Measurements from ENCODE around the gene BCL11A. TPM values are rescaled to one million over a fixed set of nuclear protein-coding genes. Genes with fewer than 3 reads are reported as not detected.

BCL11A gene
- total RNA-seq (2014; rRNA removed; shearing (Covaris generic)), result 4.5 and 7.8 TPM in 2 replicates

DNA sequence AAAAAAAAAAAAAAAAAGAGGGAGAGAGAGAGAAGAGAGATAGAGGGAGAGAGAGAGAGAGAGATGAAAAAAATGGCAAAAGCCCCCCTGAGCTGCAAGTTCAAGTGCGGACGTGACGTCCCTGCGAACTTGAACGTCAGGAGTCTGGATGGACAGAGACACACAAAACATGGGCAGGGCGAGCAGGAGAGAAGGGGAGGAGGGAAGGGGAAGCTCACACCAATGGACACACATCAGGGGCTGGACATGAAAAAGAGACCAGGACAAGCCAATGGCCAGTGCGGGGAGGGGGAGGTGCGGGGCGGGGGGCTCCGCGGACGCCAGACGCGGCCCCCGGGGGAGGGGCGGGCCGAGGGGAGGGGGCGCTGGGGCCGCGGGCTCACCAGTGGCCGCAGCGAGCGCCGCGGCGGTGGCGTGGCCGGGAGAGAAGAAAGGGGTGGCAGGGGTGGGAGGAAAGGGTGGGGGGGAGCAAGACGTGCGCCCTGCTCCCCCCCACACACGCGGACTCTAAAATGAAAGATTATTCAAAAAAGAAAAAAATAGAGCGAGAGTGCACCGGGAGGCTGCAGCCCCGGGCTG lies at the start of gene BCL11A:
Gene BCL11A (minus strand): TSS at position 160 of the 579 bp plus-strand sequence. CDS start 384 bp downstream, outside the sequence.
- DNase-seq (ENCODE audit: low read depth), result peak; percentile 96

DNA sequence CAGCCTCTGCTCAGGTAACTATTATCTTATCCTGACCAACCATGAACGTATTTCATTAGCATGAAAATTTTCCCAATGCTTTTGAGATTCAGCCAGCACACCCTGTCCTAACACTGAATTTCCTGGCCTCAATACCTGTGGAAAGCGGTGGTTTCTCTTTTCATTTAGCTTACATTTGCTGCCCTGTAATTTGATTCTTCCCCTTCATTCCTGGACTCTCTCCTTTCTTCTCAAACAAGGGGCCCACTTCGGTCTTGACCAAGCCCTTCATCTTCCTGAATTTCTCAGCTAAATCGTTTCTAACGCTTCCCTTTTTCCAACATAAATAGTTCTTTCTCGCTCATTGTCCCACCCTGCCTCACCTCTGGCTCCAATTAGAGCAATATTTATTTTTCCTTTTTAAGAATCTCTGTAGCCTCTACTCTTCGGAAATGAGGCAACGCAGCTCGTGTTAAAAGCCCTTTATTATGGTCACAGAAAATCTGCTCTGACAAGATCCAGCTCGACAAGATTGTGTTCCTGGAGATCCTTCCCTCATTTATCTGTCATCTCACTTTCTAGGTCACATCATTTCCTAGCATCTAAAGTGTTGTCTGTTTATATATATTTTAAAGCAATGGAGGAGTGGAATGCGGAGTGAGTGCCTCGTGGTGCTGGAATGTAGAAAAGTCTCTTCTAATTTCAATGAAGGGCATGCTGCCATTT lies 49.5 kb upstream of the BCL11A start:
- no peak for DNase-seq (ENCODE audit: low read depth)

DNA sequence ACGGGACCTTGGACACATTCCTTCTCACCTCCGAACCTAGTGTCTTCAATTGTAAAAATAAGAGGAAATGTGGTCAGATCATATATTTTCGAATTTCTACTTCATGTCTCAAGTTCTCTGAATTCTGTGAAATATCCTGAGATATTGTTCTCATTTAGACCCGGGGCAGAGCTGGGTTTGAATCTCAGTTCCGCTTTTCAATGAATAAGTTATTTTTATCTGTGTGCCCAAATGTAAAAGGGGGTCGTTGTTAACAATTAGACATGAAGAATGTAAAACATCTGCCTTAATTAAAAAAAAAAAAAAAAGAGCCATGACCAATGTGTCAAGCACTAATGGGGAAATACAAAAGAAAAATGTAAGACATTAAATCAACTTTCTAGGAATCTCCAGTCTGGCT lies 48.9 kb upstream of the BCL11A start:
- no peak for DNase-seq (ENCODE audit: low read depth)

DNA sequence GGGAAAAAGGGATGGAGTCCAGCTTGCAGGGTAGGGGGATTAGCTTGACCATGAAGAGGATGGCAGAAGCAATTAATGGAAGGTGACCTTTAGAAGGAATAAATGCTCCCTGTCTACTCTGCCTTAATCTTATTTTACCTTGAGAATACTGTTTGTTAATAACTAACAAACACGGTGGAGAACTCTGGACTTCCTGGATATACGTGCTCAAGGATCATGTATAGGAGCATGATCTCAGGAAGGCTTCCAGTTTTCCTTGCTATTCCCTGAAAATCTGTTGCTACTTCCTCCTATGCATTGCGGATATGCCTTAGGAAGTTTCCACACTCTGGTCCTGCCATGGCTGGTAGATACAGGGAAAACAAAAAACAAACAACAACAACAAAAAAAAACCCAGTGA lies 44.8 kb upstream of the BCL11A start:
- DNase-seq (ENCODE audit: low read depth), result no peak

DNA sequence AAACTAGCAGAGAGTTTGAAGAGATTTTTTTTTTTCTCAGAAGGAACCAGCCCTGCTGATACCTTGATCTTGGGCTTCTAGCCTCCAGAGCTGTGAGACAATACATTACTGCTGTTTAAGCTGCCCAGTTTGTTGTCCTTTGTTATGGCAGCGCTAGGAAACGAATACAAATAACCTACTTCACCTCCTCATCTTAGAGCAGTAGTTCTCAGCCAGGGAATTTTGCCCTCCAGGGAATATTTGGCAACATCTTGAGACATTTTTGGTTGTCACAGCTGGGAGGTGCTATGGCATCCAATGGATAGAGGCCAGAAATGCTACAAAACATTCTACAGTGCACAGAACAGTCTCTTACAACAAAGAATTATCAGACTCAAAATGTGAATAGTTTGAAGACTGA lies 43.9 kb upstream of the BCL11A start:
- no peak for DNase-seq (ENCODE audit: low read depth)

DNA sequence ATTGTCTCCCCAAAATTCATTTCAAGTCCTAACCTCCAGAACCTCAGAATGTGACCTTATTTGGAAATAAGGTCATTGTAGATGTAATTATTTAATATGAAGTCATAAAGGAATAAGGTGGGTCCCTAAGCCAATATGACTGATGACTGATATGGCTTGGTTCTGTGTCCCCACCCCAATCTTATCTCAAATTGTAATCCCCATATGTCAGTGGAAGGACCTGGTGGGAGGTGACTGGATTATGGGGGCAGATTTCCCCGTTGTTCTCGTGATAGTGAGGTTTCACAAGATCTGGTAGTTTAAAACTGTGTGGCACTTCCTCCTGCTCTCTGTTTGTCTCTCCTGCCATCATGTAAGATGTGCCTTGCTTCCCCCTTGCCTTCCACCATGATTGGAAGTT lies 43.0 kb upstream of the BCL11A start:
- DNase-seq (ENCODE audit: low read depth), result no peak

DNA sequence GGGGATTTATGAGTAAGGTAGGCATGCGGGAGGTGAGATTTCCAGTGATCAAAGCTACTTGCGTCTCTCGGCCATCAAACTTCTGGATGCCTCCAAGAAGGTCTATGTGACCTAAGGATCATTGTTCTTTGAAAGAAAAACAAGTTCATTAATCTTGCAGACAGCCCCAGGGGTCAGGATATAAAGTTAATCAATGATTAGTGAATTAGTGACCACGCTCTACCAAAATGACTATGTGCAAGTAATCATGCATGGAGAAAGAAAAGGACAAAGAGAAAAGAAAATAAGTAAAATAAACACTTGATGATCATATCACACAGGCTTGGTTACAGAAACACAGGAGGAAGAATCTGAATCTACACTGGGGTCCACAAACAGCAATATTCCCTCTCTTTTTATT lies 42.5 kb upstream of the BCL11A start:
- DNase-seq (ENCODE audit: low read depth), result no peak

DNA sequence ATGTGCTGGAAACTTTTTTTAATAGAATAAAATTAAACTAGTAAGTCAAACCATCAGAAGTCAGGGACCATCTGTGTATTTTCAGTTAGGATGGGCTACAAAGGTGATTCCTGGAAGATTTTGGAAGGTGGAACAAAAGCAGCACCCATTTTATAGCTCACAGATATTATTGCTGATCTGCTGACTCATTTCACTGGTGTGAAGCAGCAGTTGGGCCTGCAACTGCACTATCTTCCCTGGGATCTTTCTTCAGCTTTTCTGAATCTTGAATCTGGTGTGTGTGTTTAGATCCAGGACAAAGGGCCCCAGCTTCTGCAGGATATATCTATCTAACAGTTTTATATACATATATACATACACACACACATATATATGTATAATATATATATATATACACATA lies 35.6 kb upstream of the BCL11A start:
- no peak for DNase-seq (ENCODE audit: low read depth)

DNA sequence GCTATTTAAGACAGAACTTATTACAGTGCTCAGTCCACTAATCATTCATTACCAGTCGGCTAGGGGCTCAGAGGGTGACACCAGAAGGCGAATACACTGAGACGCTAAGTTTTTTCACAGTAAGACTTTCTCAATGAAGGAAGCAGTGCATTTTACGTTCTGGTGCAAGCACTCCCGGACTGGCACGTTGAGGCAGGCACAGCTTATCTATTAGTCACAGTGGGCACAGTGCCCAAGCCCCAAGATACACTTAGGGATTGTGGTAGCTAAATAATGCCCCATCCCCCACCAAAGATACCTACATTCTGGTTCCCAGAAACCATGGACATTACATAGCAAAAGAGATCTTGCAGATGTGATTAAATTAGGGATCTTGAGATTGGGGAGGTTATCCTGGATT lies 32.6 kb upstream of the BCL11A start:
- peak; percentile 55 for DNase-seq (ENCODE audit: low read depth)

DNA sequence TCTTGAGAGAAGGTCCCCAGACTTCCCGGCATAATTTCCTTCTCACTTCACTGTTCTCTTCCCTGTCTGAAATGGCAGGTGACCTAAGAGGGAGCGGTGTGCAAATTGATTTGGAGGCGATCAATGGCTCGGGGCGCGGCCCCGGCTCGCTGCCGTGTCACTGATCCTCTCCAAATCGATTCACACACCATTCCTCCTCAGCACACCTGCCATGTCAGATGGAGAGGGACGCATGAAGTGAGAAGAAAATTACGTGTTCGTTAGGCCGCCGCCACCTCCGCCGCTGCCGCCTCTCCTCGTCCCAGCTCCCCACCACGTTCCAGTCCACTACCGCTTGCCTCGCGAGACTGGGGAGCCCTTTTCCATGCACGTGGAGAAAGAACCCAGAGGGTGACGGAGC lies 31.8 kb upstream of the BCL11A start:
- DNase-seq (ENCODE audit: low read depth), result no peak

DNA sequence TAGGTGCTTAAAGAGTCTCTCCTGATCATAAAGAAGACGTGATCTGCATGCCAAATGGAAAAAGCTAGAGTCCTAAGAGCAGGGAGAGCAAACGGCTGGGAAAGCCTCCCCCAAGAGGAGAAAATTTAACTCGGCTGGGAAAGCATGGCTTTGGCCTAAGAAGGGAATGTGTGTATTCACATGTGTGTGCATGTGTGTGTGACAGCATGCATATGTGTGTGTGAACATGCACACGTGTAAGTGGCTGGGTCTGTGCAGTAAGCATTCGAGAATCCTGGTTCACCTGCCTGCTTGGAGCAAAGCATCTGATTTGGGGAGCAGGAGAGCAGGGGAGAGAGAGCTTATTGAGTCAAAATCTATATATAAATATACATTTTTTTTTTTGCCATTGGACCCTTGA lies 30.1 kb upstream of the BCL11A start:
- no peak for DNase-seq (ENCODE audit: low read depth)

DNA sequence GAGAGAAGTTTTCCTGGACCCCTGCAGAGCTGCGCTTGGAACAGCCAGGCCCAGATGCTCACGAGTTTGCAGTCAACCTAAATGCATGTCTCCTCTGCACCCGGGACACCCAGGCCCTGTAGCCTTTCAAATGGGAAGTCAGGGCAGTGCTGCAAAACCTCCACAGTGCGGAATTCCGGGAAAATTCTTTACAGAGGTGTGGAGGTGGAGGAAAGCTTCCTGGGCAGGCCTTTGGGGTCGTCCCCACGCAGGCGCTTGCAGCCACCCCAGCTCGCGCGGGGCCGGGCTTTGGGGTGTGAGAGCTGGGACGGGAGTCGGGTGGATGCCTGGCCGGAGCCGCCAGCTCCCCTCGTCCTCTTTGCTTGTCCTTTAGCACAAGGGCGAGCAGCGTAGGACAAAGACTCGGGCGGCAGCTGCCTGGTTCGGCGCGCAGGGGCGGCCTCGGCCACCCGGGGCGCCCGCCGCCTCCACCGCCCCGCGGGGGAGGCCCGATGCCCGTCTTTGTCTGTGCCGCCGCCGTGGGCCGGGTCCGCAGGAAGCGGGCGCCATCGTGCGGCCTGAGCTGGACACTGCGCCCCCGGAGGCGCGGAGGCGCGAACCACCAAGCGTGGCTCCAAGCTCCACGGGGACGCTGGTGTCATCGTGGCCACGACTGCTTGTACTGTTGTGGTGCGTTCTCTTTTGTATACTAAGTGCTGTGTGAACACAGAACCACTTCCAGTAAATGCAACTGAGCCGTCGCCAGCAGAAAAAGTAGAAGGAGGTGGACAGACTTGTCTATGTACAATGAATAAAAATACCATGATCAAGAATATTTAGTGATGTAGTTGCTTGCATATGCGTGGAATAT lies 28.2 kb upstream of the BCL11A start:
- DNase-seq (ENCODE audit: low read depth), result peak; percentile 75

DNA sequence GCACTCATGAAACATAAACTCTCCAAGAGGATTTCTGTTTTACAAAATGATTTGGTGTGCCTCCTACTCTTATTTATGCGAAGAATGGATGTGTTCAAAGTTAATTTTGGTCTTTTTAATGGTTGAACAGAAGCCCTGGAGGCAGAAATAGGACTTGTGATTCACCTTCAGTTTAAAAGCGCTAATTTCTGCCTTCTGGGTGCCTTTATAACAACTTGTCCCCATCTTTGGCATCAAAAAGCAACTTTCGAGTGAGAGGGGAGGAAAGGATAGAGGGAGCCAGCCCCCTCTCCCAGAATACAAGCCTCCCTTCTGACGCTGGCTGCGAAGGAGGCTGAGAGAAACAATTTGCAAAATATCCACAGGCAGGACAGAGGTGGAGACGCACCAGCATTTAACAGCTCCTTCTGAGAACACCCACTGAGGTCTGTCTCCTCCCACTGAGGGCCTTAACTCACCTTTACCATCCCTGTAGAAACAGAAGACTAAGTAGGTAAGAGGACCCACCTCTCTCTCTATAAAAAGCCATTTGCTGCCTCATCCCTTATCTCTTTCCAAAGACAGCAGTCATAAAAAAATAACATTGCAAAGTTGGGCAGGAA lies 24.3 kb upstream of the BCL11A start:
- DNase-seq (ENCODE audit: low read depth), result no peak

DNA sequence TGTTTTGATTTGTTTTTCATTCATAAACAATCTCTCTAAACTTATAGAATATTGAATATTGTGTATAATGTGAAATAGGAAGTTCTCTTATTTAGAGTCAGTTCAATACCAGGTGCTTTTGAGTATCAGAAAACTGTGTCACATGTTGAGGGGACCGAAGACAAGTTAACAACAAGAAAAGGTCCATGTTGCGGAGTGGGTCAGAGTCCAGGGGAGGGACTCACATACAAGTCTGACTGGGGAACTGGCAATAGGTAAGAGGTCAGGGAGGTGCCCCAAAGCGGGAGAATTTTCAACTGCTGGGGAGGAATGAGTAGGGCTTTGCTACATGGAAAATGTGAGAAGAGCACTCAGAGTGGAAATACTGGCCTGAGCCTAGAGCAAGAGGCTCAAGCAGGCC lies 19.8 kb upstream of the BCL11A start:
- DNase-seq (ENCODE audit: low read depth), result no peak

DNA sequence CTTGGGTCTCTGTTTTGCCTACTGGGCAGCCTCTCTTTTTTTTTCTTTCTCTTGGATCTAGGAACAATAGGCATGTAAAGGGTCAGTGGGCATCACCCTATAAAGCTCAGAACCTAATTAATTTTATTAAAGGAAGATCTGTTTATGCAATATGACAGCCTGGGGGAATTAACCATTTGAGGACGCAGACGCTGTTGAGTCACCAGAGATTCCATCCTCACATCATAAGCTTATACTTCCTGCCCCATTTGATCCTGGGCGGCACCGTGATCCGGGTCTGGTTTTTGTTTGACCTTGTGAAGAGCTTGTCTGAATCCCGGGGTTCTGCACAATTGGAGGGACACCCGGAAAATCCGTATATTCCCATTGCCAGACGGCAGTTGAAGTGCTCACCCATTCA lies 16.8 kb upstream of the BCL11A start:
- DNase-seq (ENCODE audit: low read depth), result peak; percentile 65

DNA sequence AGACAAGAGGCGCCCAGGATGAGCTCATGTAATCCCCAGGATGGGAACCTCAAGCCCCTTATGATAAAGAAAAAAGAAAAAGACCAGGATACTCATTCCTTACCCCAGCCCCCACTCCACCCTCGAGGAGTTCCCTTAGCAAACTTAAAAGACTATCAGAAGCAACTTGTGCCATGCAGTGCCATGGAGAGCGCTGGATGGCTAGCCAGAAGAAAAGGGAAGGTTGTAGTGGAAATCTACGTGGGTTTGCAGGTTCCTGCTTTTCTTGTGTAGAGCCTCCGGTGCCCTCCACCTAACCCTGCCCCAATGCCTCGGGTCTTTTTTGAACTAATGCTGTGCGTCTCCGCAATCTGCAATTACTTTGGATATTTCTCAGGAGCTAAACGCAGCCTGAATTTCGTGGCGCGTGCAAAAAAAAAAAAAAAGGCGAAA lies 16.2 kb upstream of the BCL11A start:
- DNase-seq (ENCODE audit: low read depth), result peak; percentile 11

DNA sequence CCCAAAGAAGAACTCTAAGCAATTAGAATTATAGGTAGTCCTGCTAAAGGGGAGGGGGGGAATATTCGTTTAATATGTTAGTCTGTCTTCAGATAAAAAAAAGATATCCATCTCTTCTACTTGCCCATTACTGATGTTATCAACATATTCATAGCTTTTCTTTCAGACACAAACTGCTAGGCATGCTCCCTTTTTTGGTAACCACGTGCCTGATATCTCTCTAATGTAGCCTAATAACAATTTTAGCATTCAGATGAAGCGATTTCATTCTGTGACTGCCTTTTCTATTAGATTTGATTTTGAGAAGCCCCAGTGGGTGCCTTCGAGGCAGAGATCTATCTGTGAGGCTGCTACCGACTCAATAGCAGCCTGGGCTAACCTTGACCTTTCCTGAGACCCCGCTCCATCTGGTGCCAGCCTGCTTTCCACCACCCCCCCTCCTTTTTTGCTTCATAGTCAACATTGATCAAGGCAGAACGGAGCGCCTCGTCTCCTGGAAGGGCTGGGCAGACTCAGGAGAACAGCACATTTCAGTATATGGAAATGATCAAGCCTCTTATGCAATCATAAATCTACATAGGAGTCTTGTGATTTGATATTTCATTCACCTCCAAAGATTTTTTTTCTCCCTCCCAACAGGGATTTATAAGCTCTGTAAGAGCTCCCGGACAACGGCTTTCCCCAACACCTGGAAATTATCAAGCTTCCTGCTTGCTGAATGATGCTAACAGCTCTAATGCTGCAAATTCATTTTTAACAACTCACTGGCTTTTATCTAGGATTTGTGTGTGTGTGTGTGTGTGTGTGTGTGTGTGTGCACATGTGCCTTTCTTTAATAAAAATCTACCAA lies 14.7 kb upstream of the BCL11A start:
- no peak for DNase-seq (ENCODE audit: low read depth)

DNA sequence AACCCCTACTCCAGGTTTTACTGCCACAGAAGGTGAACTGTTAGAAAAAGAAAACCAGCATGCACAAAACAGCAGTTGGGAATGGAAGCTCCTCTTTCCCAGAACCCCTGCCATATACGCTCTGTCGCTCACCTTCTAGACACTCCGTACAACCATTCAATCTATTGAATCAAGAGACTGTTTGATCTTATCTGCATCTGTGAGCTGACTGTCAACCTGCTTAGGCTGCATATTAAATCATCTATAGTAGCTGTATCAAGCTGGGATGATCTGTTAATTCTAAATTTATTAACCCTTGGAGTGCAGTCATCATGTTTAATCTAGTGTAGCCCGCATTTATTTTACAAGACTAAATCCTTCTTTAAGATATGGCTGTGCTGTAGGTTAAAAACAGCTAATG lies 13.6 kb upstream of the BCL11A start:
- DNase-seq (ENCODE audit: low read depth), result no peak

DNA sequence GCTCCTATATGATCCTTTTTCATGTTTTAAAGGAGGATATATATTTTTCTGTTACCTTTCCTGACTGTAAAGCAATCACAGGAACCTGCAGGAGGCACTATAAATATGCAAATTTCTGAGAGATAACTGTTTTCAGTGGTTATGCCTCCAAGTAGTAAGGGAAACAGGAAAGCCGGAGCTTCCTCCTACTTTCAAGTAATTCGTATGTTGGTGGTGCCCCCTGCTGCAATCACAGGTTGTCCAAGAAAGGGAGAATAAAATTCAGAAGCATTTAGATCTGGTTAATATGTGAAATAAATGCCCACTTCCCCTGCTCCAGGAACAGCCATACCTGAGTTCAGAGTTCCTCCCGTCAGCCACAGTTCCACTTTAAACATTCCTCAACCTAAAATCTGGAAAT lies 12.0 kb upstream of the BCL11A start:
- peak; percentile 28 for DNase-seq (ENCODE audit: low read depth)

DNA sequence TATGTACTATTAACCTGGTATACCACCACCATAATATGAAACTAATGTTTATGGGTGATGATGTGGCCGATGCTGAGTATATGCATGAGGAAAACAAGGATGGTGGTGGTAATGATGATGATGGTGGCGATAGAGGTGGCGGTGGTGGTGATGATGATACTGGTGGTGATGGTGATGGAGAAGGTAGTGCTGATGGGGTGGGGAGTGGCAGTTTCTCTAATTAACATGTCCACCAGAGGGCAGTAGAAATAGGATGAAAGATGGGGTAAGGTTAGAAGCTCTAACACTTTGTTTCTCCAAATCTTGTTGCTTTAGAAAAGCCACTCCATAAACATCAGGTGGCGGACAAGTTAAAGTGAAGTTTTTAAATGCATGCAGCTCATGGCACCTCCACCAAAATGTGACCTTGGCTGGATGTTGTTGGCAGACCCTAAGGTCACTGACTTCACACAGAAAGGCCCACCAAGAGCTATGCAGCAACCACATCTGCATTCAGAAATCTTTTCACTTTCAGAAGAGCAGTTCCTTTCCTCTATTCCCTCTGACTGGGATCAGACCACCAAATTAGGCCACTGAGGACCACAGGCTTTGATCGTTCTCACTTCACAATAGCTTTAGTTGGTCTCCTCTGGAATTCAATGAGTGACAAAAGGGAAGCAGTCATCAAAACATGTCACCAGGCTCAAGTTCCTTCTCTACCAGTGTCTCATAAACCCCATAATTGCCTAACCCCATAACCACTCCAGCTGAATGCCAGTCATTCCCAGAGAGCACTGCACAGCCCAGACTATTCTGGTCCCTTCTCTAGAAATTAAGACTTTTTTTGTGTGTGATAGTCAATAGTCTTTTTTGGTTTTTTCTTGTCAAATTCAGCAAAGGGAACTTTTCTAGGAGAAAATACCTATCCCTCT lies 7.5 kb upstream of the BCL11A start:
- peak; percentile 25 for DNase-seq (ENCODE audit: low read depth)
